K562 (cell line): ENCODE data around the gene MRPL4. TPM values are rescaled to one million over a fixed set of nuclear protein-coding genes. Genes with fewer than 3 reads are reported as not detected.

Source experiments
- CHD1 ChIP-seq: fragments of 200-600 bp; sonication (generic); IDR thresholded peaks from one replicate; pipeline ENCODE4 v1.6.1; 2012; ENCODE audit warnings: mild to moderate bottlenecking, moderate library complexity, low read length, inconsistent platforms
- CREB1 ChIP-seq, 2 experiments: sonication (generic) in 1 of 2; formaldehyde crosslinking in 1 of 2; IDR thresholded peaks; 2 replicates each; pipeline versions ENCODE4 v1.6.1 to v1.8.0; 2012 to 2022; ENCODE audit warnings: inconsistent platforms in 1 of 2, mild to moderate bottlenecking in 1 of 2, missing genetic modification reagents in 1 of 2, moderate library complexity in 1 of 2
- ERF ChIP-seq: fragments of 450-650 bp; formaldehyde crosslinking; IDR thresholded peaks from 2 replicates; pipeline ENCODE4 v1.4.0; 2020; ENCODE audit warnings: mild to moderate bottlenecking, mixed read lengths
- FOXJ2 ChIP-seq: fragments of 200-800 bp; sonication (Bioruptor generic); IDR thresholded peaks from 2 replicates; pipeline ENCODE4 v1.6.1; 2016; ENCODE audit warnings: missing genetic modification characterization, missing compliant biosample characterization
- HEY1 ChIP-seq: fragments of 250-450 bp; sonication (Bioruptor Pico); IDR thresholded peaks from 2 replicates; pipeline ENCODE4 v1.5.0; 2020; ENCODE audit warnings: mild to moderate bottlenecking, moderate library complexity, borderline replicate concordance
- NEUROD1 ChIP-seq: fragments of 150-350 bp; IDR thresholded peaks from 2 replicates; pipeline ENCODE4 v1.6.1; 2014; ENCODE audit warnings: borderline replicate concordance, low read length, low read depth; ENCODE audit not compliant: partially characterized antibody
- RB1 ChIP-seq: fragments of 450-650 bp; IDR thresholded peaks from 2 replicates; pipeline ENCODE4 v1.6.1; 2017; ENCODE audit warnings: low read depth, mild to moderate bottlenecking
- RCOR1 ChIP-seq, 2 experiments: IDR thresholded peaks; 2 replicates each; pipeline ENCODE4 v1.6.1; 2012; ENCODE audit warnings: low read depth in 2 of 2, low read length in 2 of 2, borderline replicate concordance in 1 of 2, improper control_type of control experiment in 1 of 2
- SMARCE1 ChIP-seq: fragments of 450-650 bp; IDR thresholded peaks from 2 replicates; pipeline ENCODE4 v1.7.1; 2016; ENCODE audit warnings: mild to moderate bottlenecking
- SPI1 ChIP-seq: IDR thresholded peaks from 2 replicates; pipeline ENCODE4 v1.6.1; 2011; ENCODE audit warnings: low read depth, low read length, control low read depth, borderline replicate concordance
- TAF1 ChIP-seq: IDR thresholded peaks from 2 replicates; pipeline ENCODE4 v1.6.1; 2011; ENCODE audit warnings: mild to moderate bottlenecking, low read length, moderate library complexity; ENCODE audit not compliant: insufficient read depth, control insufficient read depth, severe bottlenecking; ENCODE audit errors: extremely low read depth
- ZSCAN32 ChIP-seq: fragments of 450-650 bp; formaldehyde crosslinking; IDR thresholded peaks from 2 replicates; pipeline ENCODE4 v1.4.0; 2020; ENCODE audit warnings: mild to moderate bottlenecking, moderate library complexity
- polyA plus RNA-seq, 8 experiments: library from polyadenylated mRNA; depleted of rRNA in 4 of 8; stranded (reverse) in 5 of 8; unstranded in 3 of 8; fragments of >200 nt; fragmentation: Nextera tagmentation in 2 of 8; fragmentation: Illumina TruSeq in 1 of 8; extraction: Ambion mirVana in 2 of 8; extraction: Trizol in 1 of 8; gene quantifications; 2 replicates each; pipeline versions ENCODE4 v1.2.1 to v1.2.3, GENCODE V29; 2011 to 2014; ENCODE audit warnings: inconsistent platforms in 1 of 8, missing spikeins in 1 of 8
- total RNA-seq, 7 experiments: library from RNA; depleted of rRNA in 6 of 7; stranded (reverse); fragments of >200 nt in 6 of 7; fragmentation: Illumina TruSeq in 2 of 7; extraction: Trizol in 2 of 7; gene quantifications; 2 replicates each; pipeline versions ENCODE4 v1.2.1 to v1.2.3, GENCODE V29; 2011 to 2021; ENCODE audit warnings: low replicate concordance in 1 of 7
- TF ChIP-seq, protein P1 (sequence below), 2 experiments: IDR thresholded peaks; 2 replicates each; pipeline ENCODE4 v1.6.1; 2012; ENCODE audit warnings: improper control_type of control experiment in 2 of 2, low read depth in 2 of 2, low read length in 2 of 2, borderline replicate concordance in 1 of 2
- TF ChIP-seq, protein P2 (sequence below), 2 experiments: fragments of 150-350 bp in 1 of 2; IDR thresholded peaks; 2 replicates each; pipeline ENCODE4 v1.6.1; 2012 to 2016; ENCODE audit warnings: low read depth in 2 of 2, low read length in 2 of 2, mild to moderate bottlenecking in 1 of 2, moderate library complexity in 1 of 2
- TF ChIP-seq, protein P3 (sequence below): fragments of 250-450 bp; sonication (Bioruptor Pico); IDR thresholded peaks from 2 replicates; pipeline ENCODE4 v1.4.0; 2020; ENCODE audit warnings: mild to moderate bottlenecking, moderate library complexity, borderline replicate concordance
- TF ChIP-seq, protein P4 (sequence below): sonication (generic); formaldehyde crosslinking; IDR thresholded peaks from 2 replicates; pipeline ENCODE4 v1.8.1; 2023; ENCODE audit warnings: mild to moderate bottlenecking, missing genetic modification reagents

MRPL4 gene
- total and polyA plus RNA-seq, 9 of the 15 experiments (the other 6 are each of a cell fraction or from before 2014, with no cell fraction given) = 1.4 to 239 (median 64.9) TPM

DNA sequence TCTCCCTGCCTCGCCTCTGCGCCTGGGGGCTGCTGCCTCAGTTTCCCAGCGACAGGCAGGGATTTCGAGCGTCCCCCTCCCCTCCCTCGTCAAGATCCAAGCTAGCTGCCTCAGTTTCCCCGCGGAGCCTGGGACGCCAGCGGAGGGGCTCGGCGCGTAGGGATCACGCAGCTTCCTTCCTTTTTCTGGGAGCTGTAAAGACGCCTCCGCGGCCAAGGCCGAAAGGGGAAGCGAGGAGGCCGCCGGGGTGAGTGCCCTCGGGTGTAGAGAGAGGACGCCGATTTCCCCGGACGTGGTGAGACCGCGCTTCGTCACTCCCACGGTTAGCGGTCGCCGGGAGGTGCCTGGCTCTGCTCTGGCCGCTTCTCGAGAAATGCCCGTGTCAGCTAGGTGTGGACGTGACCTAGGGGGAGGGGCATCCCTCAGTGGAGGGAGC lies 18.2 kb downstream of the MRPL4 start (continued):
- TF ChIP-seq, protein P1, sequence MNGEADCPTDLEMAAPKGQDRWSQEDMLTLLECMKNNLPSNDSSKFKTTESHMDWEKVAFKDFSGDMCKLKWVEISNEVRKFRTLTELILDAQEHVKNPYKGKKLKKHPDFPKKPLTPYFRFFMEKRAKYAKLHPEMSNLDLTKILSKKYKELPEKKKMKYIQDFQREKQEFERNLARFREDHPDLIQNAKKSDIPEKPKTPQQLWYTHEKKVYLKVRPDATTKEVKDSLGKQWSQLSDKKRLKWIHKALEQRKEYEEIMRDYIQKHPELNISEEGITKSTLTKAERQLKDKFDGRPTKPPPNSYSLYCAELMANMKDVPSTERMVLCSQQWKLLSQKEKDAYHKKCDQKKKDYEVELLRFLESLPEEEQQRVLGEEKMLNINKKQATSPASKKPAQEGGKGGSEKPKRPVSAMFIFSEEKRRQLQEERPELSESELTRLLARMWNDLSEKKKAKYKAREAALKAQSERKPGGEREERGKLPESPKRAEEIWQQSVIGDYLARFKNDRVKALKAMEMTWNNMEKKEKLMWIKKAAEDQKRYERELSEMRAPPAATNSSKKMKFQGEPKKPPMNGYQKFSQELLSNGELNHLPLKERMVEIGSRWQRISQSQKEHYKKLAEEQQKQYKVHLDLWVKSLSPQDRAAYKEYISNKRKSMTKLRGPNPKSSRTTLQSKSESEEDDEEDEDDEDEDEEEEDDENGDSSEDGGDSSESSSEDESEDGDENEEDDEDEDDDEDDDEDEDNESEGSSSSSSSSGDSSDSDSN (IDR thresholded peaks at IDR 0.05; ENCODE audit: borderline replicate concordance in 1 of 2, low read depth in 2 of 2, low read length in 2 of 2) = peak; percentile 70 to 82; a peak in 1 of 4 replicates
- TF ChIP-seq RB1 = 0 out of 2 replicates have a peak, but pooled peaks have one; percentile 18
- TF ChIP-seq, protein P2, sequence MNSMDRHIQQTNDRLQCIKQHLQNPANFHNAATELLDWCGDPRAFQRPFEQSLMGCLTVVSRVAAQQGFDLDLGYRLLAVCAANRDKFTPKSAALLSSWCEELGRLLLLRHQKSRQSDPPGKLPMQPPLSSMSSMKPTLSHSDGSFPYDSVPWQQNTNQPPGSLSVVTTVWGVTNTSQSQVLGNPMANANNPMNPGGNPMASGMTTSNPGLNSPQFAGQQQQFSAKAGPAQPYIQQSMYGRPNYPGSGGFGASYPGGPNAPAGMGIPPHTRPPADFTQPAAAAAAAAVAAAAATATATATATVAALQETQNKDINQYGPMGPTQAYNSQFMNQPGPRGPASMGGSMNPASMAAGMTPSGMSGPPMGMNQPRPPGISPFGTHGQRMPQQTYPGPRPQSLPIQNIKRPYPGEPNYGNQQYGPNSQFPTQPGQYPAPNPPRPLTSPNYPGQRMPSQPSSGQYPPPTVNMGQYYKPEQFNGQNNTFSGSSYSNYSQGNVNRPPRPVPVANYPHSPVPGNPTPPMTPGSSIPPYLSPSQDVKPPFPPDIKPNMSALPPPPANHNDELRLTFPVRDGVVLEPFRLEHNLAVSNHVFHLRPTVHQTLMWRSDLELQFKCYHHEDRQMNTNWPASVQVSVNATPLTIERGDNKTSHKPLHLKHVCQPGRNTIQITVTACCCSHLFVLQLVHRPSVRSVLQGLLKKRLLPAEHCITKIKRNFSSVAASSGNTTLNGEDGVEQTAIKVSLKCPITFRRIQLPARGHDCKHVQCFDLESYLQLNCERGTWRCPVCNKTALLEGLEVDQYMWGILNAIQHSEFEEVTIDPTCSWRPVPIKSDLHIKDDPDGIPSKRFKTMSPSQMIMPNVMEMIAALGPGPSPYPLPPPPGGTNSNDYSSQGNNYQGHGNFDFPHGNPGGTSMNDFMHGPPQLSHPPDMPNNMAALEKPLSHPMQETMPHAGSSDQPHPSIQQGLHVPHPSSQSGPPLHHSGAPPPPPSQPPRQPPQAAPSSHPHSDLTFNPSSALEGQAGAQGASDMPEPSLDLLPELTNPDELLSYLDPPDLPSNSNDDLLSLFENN (IDR thresholded peaks at IDR 0.05; ENCODE audit: low read depth in 2 of 2, low read length in 2 of 2) = peak in 1 of 2 experiments; percentile 31; a peak in 1 of 4 replicates
- TF ChIP-seq CHD1 = peak; percentile 33
- TF ChIP-seq, protein P3, sequence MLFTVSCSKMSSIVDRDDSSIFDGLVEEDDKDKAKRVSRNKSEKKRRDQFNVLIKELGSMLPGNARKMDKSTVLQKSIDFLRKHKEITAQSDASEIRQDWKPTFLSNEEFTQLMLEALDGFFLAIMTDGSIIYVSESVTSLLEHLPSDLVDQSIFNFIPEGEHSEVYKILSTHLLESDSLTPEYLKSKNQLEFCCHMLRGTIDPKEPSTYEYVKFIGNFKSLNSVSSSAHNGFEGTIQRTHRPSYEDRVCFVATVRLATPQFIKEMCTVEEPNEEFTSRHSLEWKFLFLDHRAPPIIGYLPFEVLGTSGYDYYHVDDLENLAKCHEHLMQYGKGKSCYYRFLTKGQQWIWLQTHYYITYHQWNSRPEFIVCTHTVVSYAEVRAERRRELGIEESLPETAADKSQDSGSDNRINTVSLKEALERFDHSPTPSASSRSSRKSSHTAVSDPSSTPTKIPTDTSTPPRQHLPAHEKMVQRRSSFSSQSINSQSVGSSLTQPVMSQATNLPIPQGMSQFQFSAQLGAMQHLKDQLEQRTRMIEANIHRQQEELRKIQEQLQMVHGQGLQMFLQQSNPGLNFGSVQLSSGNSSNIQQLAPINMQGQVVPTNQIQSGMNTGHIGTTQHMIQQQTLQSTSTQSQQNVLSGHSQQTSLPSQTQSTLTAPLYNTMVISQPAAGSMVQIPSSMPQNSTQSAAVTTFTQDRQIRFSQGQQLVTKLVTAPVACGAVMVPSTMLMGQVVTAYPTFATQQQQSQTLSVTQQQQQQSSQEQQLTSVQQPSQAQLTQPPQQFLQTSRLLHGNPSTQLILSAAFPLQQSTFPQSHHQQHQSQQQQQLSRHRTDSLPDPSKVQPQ (CRISPR knock-in tag) = no peak
- TF ChIP-seq TAF1 = peak; percentile 9
- TF ChIP-seq SMARCE1 = peak; percentile 27; the same call in 1 of the 2 replicates
- no peak for TF ChIP-seq NEUROD1
- TF ChIP-seq ZSCAN32 = no peak
- peak; percentile 2; the same call in 1 of the 2 replicates for TF ChIP-seq ERF
- TF ChIP-seq FOXJ2 (tag) = no peak
- no peak; the same call in 1 of the 2 replicates for TF ChIP-seq CREB1 (IDR thresholded peaks at IDR 0.05)
- TF ChIP-seq CREB1 (CRISPR knock-in tag; IDR thresholded peaks at IDR 0.05) = 0 out of 2 replicates have a peak, but pooled peaks have one; percentile 3
- peak; percentile 84 for TF ChIP-seq SPI1
- TF ChIP-seq, protein P4, sequence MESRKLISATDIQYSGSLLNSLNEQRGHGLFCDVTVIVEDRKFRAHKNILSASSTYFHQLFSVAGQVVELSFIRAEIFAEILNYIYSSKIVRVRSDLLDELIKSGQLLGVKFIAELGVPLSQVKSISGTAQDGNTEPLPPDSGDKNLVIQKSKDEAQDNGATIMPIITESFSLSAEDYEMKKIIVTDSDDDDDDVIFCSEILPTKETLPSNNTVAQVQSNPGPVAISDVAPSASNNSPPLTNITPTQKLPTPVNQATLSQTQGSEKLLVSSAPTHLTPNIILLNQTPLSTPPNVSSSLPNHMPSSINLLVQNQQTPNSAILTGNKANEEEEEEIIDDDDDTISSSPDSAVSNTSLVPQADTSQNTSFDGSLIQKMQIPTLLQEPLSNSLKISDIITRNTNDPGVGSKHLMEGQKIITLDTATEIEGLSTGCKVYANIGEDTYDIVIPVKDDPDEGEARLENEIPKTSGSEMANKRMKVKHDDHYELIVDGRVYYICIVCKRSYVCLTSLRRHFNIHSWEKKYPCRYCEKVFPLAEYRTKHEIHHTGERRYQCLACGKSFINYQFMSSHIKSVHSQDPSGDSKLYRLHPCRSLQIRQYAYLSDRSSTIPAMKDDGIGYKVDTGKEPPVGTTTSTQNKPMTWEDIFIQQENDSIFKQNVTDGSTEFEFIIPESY = peak; percentile 39; the same call in 1 of the 2 replicates
- no peak for TF ChIP-seq RCOR1 (IDR thresholded peaks at IDR 0.05; ENCODE audit: borderline replicate concordance in 1 of 2, low read depth in 2 of 2, low read length in 2 of 2)
- TF ChIP-seq HEY1 = no peak
